ENCODE results near the gene RXRA.

DNA sequence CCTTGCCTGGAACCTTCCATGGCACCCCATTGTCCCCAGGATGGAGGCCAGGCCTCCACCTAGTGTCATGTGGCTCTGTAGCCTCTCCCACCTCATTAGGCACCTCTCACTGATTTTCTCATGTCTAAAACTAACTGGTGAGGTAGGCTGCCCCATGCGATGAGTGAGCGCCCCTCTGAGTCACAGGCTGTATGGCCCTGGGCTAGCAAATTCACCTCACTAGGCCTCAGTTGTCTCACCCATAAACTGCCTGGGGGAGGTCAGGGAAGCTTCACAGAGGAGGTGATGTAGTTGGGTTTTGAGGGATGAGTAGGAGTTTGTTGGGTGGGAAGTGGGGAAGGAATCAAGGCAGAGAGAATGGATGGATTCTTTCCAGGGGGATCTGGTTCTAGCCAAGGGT, 8.8 kb downstream of the RXRA start:
- TF ChIP-seq, protein P1, sequence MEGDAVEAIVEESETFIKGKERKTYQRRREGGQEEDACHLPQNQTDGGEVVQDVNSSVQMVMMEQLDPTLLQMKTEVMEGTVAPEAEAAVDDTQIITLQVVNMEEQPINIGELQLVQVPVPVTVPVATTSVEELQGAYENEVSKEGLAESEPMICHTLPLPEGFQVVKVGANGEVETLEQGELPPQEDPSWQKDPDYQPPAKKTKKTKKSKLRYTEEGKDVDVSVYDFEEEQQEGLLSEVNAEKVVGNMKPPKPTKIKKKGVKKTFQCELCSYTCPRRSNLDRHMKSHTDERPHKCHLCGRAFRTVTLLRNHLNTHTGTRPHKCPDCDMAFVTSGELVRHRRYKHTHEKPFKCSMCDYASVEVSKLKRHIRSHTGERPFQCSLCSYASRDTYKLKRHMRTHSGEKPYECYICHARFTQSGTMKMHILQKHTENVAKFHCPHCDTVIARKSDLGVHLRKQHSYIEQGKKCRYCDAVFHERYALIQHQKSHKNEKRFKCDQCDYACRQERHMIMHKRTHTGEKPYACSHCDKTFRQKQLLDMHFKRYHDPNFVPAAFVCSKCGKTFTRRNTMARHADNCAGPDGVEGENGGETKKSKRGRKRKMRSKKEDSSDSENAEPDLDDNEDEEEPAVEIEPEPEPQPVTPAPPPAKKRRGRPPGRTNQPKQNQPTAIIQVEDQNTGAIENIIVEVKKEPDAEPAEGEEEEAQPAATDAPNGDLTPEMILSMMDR (IDR thresholded peaks at IDR 0.05; ENCODE audit: low read length): peak; percentile 24; the same call in 1 of the 2 replicates
- no peak for TF ChIP-seq EZH2 (IDR thresholded peaks at IDR 0.05; ENCODE audit: borderline replicate concordance, low read length)
